SK-N-SH treated with all-trans-retinoic acid at 6 μM for 48 hours (cell line): ENCODE data around the gene DOCK4.

Source experiments
- ISL1 ChIP-seq: fragments of 250-450 bp; sonication (Bioruptor Pico); IDR thresholded peaks from 2 replicates; pipeline ENCODE4 v2.1.2; 2022; ENCODE audit warnings: mild to moderate bottlenecking, moderate library complexity
- PPARA ChIP-seq: fragments of 250-450 bp; sonication (Bioruptor Pico); IDR thresholded peaks from 2 replicates; pipeline ENCODE4 v1.5.0; 2020; ENCODE audit warnings: mild to moderate bottlenecking, borderline replicate concordance

DNA sequence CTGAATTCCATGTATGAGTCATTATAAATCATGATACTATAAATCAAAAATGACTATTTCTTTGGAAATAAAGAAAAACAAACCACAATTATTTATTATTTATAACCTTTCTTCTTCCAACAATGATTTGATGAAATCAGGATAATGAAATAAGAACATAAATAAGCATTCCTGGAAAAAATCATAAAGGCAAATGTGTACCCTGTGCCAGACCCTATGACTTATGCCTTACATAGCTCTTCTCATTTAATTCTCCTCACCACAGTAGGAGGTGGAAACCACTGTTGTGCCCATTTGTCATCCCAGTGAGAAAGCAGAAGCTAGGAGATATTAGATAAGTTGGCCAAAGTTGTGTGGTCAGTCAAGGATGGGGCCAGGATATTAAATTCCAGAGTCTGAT lies 255.1 kb downstream of the DOCK4 start:
- no peak for TF ChIP-seq ISL1 (CRISPR knock-in tag)
- TF ChIP-seq PPARA (CRISPR knock-in tag), result no peak
